HG02973 (cell line): ENCODE data around the gene FAM114A2.
"Not testable (repeated sequence)": the region's sequence is repeated elsewhere in the genome, so short reads cannot be mapped to it uniquely, and the experiment has no call there.

Experiments
- ATAC-seq: cut with Tn5 transposase; IDR thresholded peaks from one replicate; pipeline ENCODE4 v1.9.1; 2021; ENCODE audit warnings: moderate library complexity; ENCODE audit not compliant: unreplicated experiment

FAM114A2 gene

GRCh38 chr5:154049636-154050035 is 10.9 kb upstream of the FAM114A2 start:
- no peak for ATAC-seq

- ATAC-seq, result peak; percentile 58
These were observed 8.6 kb upstream of the FAM114A2 start for GRCh38 chr5:154047324-154047723.

- ATAC-seq, result no peak
These were observed 7.8 kb upstream of the FAM114A2 start for GRCh38 chr5:154046486-154046885.

GRCh38 chr5:154044581-154044980 is 5.9 kb upstream of the FAM114A2 start:
- ATAC-seq, result no peak

- ATAC-seq, result no peak
These were observed 5.4 kb upstream of the FAM114A2 start for GRCh38 chr5:154044099-154044498.

- no peak for ATAC-seq
These were observed 4.1 kb upstream of the FAM114A2 start for GRCh38 chr5:154042766-154043165.

- ATAC-seq, result no peak
These were observed 734 bp upstream of the FAM114A2 start for GRCh38 chr5:154039458-154039829.

- ATAC-seq, result peak; percentile 60
These were observed 426 bp downstream of the FAM114A2 start for GRCh38 chr5:154038261-154038706.

GRCh38 chr5:154034944-154035343 is 3.8 kb downstream of the FAM114A2 start:
- ATAC-seq, result no peak

- no peak for ATAC-seq
These were observed 6.7 kb downstream of the FAM114A2 start for GRCh38 chr5:154031937-154032489.

GRCh38 chr5:154025951-154026350 is 12.8 kb downstream of the FAM114A2 start:
- no peak for ATAC-seq

- ATAC-seq, result not testable (repeated sequence)
These were observed 19.8 kb downstream of the FAM114A2 start for GRCh38 chr5:154018919-154019318.

- ATAC-seq, result no peak
These were observed 23.5 kb downstream of the FAM114A2 start for GRCh38 chr5:154015071-154015693.

GRCh38 chr5:154010660-154011059 is 28.1 kb downstream of the FAM114A2 start:
- no peak for ATAC-seq

- no peak for ATAC-seq
These were observed 33.1 kb downstream of the FAM114A2 start for GRCh38 chr5:154005648-154006047.

- no peak for ATAC-seq
These were observed 36.1 kb downstream of the FAM114A2 start for GRCh38 chr5:154002511-154003020.

GRCh38 chr5:154002093-154002492 is 36.6 kb downstream of the FAM114A2 start:
- no peak for ATAC-seq

GRCh38 chr5:154000703-154001102 is 38.0 kb downstream of the FAM114A2 start:
- no peak for ATAC-seq

- no peak for ATAC-seq
These were observed 38.7 kb downstream of the FAM114A2 start for GRCh38 chr5:153999995-154000394.

GRCh38 chr5:153998768-153999167 is 39.9 kb downstream of the FAM114A2 start:
- no peak for ATAC-seq

GRCh38 chr5:153998010-153998409 is 40.7 kb downstream of the FAM114A2 start:
- ATAC-seq, result no peak

GRCh38 chr5:153991168-153991567 is 47.5 kb downstream of the FAM114A2 start:
- ATAC-seq, result no peak

GRCh38 chr5:153988510-153988909 is 50.2 kb downstream of the FAM114A2 start:
- ATAC-seq, result no peak
